ENCODE measurements around the gene EHD1. TPM values are rescaled to one million over a fixed set of nuclear protein-coding genes. Genes with fewer than 3 reads are reported as not detected.
A peak's percentile ranks its signal among the peaks of the same experiment; 100 is the strongest.

The EHD1 gene
- total RNA-seq, 1 donor from 2014 or later = 56.8 TPM

DNA sequence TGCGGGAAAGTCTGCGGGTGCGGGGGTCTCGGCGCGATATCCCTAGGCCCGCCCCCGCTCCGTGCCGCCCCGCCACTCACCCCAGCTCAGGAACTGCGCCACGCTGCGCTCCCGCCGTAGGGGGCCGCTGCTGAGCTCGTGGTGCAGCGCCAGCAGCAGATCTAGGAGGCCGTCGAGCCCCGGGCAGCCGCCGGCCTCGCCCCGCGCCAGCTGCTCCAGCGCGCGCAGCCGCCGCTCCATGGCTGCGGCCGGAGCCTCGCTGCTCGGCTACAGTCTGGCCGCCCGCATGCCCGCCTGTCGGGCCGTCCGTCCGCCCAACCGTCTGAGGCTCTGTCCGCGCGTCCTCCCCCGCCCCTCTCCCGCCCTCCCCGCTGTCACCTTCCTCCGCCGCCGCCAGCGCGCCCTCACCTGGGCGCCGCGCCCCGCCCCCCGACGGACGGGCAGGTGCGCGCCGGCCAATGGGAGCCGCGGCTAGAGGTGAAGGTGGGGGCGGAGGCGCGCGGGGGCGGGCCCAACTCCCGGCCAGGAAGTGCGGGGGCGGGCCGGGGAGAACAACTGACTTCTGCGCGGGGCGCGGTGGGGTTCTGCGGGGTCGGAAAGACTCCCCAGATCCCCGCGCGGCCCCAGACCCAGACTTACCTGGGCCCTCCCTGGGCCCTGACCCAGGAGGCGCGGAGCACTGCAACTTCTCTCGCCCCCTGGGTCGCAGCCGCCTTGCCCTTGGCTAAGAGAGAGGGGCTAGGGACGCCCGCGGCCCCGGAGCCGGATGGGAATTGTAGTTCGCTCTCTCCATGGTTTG is 33.9 kb downstream of the EHD1 start, which contains the start of gene CDC42BPG:
CDC42BPG (minus strand) TSS at position 324 of the 799 bp plus-strand sequence; CDS start at position 240, 84 bp downstream.
- peak; percentile 69 for DNase-seq (ENCODE audit: low spot score)

DNA sequence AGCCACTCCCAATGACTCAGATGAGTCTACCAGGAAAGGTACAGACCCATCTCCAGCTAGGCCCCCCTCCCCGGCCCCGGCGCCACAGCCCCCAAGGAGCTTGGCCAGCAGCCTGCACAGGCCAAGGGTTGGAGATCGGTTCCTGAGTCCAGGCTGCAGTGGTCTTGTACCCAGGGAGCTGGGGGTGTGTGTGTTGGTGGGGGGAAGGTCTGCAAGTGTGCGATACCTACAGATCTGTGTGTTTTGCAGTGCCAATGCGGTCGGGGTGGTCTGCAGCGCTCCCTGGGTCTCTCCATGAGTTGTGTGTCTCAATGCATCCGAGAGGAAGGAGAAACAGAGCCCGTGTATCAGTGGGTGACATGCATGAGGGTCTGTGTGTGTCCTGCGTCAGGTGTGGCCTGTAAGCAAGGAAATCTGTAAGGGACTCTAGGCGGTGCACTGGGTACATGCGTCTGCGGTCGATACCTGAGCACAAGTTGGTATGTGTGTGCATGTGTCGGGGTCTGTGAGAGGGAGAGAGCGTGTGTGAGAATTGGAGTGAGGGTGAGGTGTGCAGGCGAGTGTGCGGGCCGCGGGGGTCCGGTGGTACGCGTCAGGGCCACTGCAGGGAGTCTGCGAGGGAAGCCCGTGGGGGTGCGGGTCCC is 34.6 kb downstream of the EHD1 start:
- DNase-seq (ENCODE audit: low spot score) = no peak

GRCh38 chr11:64842851-64843685 is 35.4 kb downstream of the EHD1 start:
- peak; percentile 64 for DNase-seq (ENCODE audit: low spot score)

GRCh38 chr11:64842366-64842759 is 36.1 kb downstream of the EHD1 start:
- no peak for DNase-seq (ENCODE audit: low spot score)

GRCh38 chr11:64841592-64842365 is 36.6 kb downstream of the EHD1 start:
- DNase-seq (ENCODE audit: low spot score) = no peak

DNA sequence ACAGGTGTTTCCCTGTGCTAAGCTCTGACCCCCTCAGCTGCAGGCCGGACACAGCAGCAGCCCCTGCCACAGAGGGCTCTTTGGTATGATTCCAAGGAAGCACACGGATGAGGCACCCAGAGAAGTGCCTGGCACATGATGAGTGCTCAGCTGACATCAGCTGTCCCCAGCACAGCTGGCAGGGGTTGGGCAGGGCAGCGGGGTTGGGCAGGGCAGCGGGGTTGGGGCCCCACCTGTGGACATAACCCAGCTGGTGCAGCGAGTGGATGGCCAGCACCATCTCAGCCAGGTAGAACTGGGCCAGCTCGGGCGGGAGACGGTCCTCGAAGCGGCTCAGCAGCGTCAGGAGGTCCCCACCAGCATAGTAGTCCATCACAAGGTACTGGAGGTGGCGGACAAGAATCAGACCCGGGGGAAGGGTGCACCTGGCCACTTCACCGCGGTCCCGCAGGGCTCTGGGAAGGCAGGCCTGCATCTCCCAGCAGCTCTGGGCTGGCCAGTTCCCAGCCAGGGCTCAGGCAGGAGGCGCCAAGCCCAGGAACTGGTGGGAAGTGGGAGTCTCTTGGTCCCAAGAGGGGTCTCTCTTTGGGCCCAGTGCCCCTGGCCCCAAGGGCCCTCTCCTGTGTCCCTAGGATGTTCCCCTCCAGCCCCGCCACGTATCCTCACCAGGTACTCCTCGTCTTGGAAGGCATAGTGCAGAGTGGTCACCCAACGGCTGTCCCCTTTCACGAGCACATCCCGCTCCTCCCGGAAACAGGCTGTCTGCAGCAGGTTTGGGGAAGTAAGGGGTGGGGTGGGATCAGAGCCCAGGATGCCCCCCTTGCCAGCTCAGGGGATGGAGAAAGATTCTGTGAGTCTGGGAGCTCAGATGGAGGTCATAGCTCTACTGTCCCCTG is 38.3 kb downstream of the EHD1 start:
- DNase-seq (ENCODE audit: low spot score) = no peak

GRCh38 chr11:64839335-64839734 is 39.1 kb downstream of the EHD1 start:
- DNase-seq (ENCODE audit: low spot score) = no peak

DNA sequence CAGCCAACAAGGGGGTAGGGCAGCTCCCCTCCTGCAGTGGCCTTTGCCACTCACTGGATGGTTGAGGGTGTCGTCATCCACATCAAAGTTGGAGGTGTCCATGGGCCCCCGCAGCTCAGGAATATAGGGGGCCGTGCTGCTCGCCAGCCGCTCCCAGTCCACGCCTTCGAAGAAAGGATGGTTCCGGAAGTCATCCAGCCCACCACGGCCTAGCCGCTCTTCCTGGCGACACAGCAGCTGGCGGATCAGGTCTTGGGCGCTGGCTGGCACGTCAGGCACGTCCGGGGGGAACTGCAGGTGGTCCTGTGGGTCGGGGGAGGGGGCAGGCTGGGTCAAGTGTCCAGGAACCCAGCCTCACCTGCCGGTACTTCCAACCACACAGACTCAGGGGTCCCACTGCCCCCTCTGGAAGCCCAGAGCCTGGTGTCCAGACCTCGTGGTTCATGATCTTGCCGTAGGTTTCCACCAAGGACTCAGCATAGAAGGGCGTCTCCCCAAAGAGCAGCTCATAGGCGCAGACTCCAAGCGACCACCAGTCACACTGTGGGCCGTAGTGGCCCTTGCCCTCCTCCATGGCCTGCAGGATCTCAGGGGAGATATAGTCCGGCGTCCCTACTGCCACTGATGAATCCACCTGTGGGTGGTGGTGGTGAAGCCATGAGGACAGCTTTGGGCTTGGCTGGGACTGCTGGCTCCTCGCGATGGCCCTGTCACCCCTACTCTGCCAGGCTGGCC is 39.7 kb downstream of the EHD1 start:
- DNase-seq (ENCODE audit: low spot score) = no peak

- DNase-seq (ENCODE audit: low spot score) = no peak
Observed at GRCh38 chr11:64837887-64838351, 40.5 kb downstream of the EHD1 start.

DNA sequence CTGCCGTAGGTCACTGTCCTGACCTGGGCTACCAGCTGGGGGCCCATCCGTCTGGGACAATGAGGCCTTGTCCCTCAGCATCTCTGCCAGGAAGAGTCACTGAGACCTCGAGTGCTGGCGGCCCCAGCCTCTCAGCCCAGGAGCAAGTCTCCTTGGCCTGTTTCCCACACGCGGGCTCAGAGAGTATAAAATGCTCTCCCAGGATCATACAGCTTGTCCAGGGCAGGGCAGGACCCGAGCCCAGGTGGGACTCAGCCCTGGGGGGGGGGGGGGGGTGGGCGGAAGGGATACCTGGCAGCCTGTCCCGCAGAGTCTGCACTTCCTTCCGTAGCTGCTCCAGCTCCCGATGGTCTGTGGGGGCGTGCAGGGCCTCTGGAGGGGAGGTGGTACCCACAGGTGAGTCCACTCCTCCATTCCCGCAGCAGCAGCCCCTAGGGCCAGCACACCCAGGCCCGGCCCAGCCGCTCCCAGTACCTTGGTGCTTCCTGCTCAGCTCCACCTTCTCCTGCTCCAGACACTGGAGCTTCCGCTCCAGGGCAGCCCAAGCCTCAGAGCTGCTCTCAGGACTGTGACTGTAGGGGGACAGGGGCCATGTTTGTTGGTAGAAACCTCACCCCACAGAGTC is 41.9 kb downstream of the EHD1 start:
- no peak for DNase-seq (ENCODE audit: low spot score)

GRCh38 chr11:64835616-64836447 is 42.6 kb downstream of the EHD1 start:
- no peak for DNase-seq (ENCODE audit: low spot score)

DNA sequence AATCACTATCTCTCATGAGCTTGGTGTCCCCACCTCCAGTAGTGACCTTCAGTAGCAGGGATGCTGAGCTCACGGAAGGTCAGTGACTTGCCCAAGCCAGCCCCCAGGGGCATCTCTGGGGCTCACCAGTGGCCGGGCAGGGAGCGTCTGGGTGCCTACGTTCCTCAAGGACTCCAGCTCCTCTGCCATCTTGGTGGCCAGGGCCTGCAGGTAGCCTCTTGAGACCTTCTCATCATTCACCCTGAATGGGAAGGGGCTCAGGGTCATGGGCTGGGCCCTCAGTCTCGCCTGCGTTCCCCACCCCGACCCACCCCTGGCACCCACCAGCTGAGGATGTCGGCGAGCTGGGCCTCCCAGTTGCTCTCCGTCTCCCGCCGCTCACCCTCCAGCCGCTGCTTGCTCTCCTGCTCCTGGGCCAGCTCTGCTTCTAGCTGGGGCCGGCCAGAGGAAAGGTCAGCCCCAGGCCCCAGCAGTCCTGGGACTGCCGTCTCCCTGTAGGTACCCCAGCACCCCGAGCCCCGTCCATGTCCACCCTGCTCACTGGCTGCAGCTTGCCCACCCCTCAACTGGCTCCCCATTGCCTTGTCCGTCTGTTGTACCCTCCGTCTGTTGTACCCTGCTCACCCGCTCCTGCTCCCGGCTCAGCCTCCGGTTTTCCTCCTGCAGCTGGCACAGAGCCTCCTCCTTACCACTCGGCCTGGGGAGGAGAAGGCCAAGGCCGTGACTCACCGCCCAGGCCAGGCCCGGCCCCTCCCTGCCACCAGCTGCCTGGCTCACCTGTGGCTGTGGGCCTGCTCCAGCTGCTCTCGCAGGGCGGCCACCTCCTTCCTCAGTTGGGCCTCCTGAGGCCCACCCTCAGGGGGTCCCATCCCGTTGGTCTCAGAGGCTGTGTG is 43.5 kb downstream of the EHD1 start:
- no peak for DNase-seq (ENCODE audit: low spot score)

GRCh38 chr11:64834031-64834722 is 44.2 kb downstream of the EHD1 start:
- DNase-seq (ENCODE audit: low spot score) = no peak

DNA sequence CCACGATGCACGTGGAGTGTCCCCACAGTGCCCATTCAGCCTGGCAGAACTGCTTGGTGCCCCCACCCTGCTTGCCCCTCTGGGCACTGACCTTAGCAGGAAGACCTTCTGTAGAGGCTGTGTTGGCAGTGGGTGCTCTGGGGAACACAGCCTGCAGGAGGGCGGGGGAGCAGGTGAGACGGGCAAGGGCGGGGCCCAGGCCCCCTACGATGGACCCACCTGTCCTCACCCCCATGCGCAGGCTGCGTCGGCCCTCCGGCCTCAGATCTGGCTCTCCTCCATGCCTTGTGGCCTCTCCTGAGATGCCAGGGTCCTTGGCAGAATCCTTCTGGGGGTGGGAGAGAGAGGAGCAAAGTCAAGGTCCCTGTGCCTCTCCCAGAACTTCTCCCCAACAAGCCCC is 44.9 kb downstream of the EHD1 start:
- no peak for DNase-seq (ENCODE audit: low spot score)

DNA sequence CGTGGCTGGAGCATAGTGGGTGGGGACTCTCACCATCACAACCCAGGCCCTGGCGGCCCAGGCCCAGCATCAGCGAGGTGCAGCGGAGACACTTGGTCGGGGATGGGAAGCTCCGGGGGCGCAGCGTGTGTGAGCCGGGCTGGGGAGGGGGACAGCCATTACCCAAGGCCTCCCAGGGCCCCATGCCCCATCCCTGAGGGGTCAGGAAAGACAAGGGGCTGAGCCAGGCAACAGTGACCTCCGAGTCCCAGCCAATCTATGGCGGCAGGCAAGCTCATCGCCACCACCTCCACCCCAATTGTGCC is 45.3 kb downstream of the EHD1 start:
- no peak for DNase-seq (ENCODE audit: low spot score)

GRCh38 chr11:64832467-64833197 is 45.8 kb downstream of the EHD1 start:
- DNase-seq (ENCODE audit: low spot score) = no peak
